EH (cell line): ENCODE results near the gene ZBTB46.

Experiments
- DNase-seq: peaks from one replicate; pipeline ENCODE4 v3.0.0-alpha.2; 2015; ENCODE audit warnings: low read depth

The ZBTB46 gene

GRCh38 chr20:63746751-63747315, 84.2 kb downstream of the ZBTB46 start:
- DNase-seq = no peak

GRCh38 chr20:63745961-63746731, 84.9 kb downstream of the ZBTB46 start:
- no peak for DNase-seq

- DNase-seq = no peak
These were observed 85.6 kb downstream of the ZBTB46 start for GRCh38 chr20:63745424-63745805.

- DNase-seq = no peak
These were observed 86.3 kb downstream of the ZBTB46 start for GRCh38 chr20:63744574-63745423.

DNA sequence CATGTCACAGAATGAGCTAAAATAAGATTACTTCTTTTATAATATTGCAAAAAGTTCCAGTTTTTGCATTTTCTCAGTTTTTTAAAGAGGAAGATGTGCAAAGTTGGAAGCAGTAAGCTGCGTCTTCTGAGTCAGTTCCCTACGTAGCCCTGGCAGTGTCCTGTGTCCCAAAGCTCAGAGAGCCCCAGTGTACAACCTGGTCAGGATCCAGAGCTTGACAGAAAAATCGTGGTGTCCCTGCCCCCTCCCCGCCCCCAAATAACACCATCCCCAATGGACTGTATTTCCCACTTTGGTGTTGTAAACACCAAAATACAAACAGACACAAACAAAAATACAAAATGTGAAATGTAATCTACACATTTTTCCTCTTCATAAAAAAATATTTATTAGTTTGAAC, 86.9 kb downstream of the ZBTB46 start:
- no peak for DNase-seq

DNA sequence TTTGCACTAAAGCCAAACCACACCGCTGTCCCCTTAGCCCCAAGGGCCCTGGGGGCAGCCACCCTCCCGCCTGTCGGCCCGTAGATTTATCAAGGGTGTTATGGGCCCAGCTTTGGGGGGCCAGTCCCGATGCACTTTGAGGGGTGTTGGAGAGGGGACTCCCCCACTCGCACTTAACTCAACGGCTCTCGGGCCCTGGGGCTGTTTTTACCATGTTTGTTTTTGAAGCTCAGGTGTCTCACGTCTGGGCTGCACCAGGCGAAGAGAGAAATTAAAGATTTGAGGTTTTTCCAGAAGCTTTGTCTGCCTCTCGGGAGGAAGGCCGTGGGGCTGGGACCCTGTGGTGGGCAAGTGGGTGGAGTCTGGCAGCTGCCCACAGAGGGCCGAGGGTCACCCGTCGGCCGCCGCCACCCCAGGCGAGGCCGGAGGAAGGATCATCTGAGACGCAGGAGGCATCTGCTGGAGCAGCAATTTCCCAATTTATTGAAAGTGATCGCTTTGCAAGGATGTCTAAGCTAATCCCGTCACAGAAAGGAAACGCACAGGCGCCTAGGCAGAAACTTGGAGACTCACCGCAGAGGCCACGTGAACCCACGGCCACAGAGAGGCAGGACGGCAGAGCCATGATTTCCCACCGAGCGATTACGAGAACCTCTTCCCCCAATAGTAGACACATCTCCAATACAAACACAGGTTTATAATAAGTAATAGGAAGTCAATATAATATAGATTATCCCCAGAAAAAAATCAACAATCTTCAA, 87.7 kb downstream of the ZBTB46 start:
- DNase-seq = no peak

GRCh38 chr20:63742381-63743024, 88.6 kb downstream of the ZBTB46 start:
- no peak for DNase-seq

DNA sequence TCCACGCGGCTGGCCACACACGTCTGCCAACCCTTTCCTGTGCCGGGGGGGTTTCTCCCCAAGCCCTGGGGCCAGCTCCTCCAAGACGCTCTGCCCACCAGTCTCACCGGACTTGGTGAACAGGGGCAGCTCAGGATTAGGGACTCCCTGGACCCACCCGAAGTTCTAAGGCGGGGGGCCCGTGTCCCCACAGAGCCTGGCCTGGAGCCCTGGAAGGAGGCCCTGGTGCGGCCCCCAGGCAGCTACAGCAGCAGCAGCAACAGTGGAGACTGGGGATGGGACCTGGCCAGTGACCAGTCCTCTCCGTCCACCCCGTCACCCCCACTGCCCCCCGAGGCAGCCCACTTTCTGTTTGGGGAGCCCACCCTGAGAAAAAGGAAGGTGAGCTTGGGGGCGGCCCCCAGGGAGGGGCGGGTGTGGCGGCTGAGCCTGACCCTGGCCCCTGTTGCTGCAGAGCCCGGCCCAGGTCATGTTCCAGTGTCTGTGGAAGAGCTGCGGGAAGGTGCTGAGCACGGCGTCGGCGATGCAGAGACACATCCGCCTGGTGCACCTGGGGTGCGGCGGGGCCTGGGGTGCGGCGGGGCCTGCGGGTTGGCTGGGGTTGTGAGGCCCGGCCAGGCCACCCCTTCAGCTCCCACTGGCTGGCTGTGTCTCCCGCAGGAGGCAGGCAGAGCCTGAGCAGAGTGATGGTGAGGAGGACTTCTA, 89.2 kb downstream of the ZBTB46 start:
- DNase-seq = no peak

- no peak for DNase-seq
These were observed 89.7 kb downstream of the ZBTB46 start for GRCh38 chr20:63741354-63741675.

- DNase-seq = peak; percentile 89
These were observed 90.3 kb downstream of the ZBTB46 start for GRCh38 chr20:63740627-63741353.

DNA sequence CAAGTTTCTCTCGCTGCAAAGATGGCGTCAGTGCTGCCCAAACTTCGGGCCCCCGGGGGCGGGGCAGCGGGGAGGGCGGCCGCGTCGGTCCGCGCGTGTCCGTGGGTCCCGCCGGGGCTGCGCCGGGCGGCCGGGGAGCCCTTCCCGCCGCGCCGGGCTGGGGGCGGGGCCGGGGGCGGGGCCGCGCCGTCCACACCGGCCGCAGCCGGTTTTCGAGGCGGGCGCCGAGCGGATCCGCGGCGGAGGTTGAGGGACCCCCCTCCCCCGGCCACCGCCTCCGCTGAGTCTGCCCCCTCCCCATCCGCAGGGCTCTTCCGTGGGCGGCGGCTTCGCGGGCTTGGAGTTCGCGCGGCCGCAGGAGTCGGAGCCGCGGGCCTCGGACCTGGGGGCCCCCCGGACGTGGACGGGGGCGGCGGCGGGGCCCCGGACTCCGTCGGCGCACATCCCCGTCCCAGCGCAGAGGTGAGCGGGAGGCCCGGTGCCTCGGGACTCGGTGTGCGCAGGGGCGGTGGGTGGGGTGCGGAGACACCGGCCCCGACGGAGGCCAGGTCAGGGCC, 90.9 kb downstream of the ZBTB46 start:
- peak; percentile 41 for DNase-seq

- peak; percentile 79 for DNase-seq
These were observed 91.7 kb downstream of the ZBTB46 start, which contains the start of gene SLC2A4RG for GRCh38 chr20:63739130-63740069. Gene SLC2A4RG (plus strand): TSS chr20:63739776. CDS start chr20:63739913, 137 bp downstream.

DNA sequence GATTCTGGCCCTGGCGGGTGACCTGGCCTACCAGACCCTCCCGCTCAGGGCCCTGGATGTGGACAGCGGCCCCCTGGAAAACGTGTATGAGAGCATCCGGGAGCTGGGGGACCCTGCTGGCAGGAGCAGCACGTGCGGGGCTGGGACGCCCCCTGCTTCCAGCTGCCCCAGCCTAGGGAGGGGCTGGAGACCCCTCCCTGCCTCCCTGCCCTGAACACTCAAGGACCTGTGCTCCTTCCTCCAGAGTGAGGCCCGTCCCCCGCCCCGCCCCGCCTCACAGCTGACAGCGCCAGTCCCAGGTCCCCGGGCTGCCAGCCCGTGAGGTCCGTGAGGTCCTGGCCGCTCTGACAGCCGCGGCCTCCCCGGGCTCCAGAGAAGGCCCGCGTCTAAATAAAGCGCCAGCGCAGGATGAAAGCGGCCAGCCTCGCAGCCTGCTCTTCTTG, 92.4 kb downstream of the ZBTB46 start:
- DNase-seq = no peak

GRCh38 chr20:63737945-63738686, 92.9 kb downstream of the ZBTB46 start:
- DNase-seq = no peak

- no peak for DNase-seq
These were observed 93.4 kb downstream of the ZBTB46 start for GRCh38 chr20:63737695-63737944.

DNA sequence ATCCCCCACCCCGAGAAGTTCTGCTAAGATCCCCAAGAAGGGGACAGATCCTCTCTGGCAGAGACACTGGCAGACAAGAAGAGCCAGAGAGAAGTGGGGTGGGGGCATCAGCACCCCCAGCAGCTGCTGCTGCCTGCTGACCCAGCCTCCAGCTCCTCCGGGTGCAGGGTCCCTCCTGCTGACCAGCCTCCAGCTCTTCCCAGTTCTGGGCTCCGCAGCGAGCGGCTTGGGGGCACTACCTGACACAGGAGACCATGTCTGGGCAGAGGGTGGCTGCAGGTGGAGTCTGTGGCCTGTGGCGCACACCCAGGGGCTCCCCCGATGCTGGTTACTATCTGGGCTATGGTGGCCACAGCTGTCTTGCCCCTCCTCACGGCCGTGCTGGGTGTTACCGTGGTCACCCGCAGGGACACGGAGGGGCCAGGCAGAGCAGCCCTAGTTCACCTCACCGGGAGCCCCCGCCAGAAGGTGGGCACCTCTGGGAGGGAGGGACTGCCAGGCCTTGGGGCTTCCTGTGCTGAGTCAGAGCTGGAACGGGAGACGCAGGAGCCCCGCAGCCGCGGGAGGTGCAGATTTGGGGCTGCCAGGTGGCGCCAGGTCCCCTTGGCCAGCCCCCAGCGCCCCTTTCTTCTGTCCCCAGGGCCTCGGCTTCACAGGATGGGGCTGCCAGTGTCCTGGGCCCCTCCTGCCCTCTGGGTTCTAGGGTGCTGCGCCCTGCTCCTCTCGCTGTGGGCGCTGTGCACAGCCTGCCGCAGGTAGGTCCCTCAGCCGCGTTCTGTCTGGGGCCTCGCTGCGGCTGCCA, 94.0 kb downstream of the ZBTB46 start:
- DNase-seq = no peak

- no peak for DNase-seq
These were observed 95.0 kb downstream of the ZBTB46 start, which contains the start of gene LIME1 for GRCh38 chr20:63735859-63736718. Gene LIME1 (plus strand): TSS chr20:63736664. CDS start chr20:63737550, 886 bp downstream.
